G401 (cell line): ENCODE measurements around the gene BCL6B. TPM values are rescaled to one million over a fixed set of nuclear protein-coding genes. Genes with fewer than 3 reads are reported as not detected.

Experiments used
- total RNA-seq: library from RNA; depleted of rRNA; stranded (reverse); fragments of >200 nt; shearing (Covaris generic); gene quantifications from 2 replicates; pipeline ENCODE4 v1.2.3, GENCODE V29; 2014; rRNA removed

Gene BCL6B
- total RNA-seq, 1 experiment from 2014 or later = not detected

Other genes with a start within 250 kb of the BCL6B start
- gene FBXO39, start 246.8 kb upstream of the BCL6B start, total RNA-seq = not detected in 2 replicates
- gene TEKT1, start 191.3 kb upstream of the BCL6B start, total RNA-seq = not detected in 2 replicates
- not detected in 2 replicates for gene ALOX12, start 27.0 kb upstream of the BCL6B start, total RNA-seq
- gene RNASEK, start 10.4 kb upstream of the BCL6B start, total RNA-seq = 189 and 195 TPM in 2 replicates
- gene SLC16A13, start 13.0 kb downstream of the BCL6B start, total RNA-seq = 5.3 and 9.8 TPM in 2 replicates
- not detected in 2 replicates for gene SLC16A11, start 21.0 kb downstream of the BCL6B start, total RNA-seq
- not detected in 2 replicates for gene CLEC10A, start 57.2 kb downstream of the BCL6B start, total RNA-seq
- not detected in 2 replicates for gene ASGR2, start 91.8 kb downstream of the BCL6B start, total RNA-seq
- 3.3 and 7.1 TPM in 2 replicates for gene ASGR1, start 156.3 kb downstream of the BCL6B start, total RNA-seq
- 15.5 and 18.8 TPM in 2 replicates for gene DLG4, start 196.8 kb downstream of the BCL6B start, total RNA-seq
- gene ACADVL, start 196.9 kb downstream of the BCL6B start, total RNA-seq = 399 and 405 TPM in 2 replicates
- 89.9 and 99.0 TPM in 2 replicates for gene DVL2, start 211.5 kb downstream of the BCL6B start, total RNA-seq
- gene PHF23, start 216.4 kb downstream of the BCL6B start, total RNA-seq = 113 and 121 TPM in 2 replicates
- gene GABARAP, start 219.4 kb downstream of the BCL6B start, total RNA-seq = 227 and 249 TPM in 2 replicates
- gene CTDNEP1, start 228.7 kb downstream of the BCL6B start, total RNA-seq = 18.3 and 26.8 TPM in 2 replicates
- 74.1 and 95.6 TPM in 2 replicates for gene ELP5, start 229.2 kb downstream of the BCL6B start, total RNA-seq
- gene CLDN7, start 239.4 kb downstream of the BCL6B start, total RNA-seq = 0.17 and 3.5 TPM in 2 replicates